ENCODE data around the gene DAB1. TPM values are rescaled to one million over a fixed set of nuclear protein-coding genes. Genes with fewer than 3 reads are reported as not detected.

Gene DAB1
- total and polyA plus RNA-seq, 10 of the 15 experiments (the other 5 are each of a cell fraction or from before 2014, with no cell fraction given), result 0.02 to 0.10 (median 0.03) TPM; not detected in 5

DNA sequence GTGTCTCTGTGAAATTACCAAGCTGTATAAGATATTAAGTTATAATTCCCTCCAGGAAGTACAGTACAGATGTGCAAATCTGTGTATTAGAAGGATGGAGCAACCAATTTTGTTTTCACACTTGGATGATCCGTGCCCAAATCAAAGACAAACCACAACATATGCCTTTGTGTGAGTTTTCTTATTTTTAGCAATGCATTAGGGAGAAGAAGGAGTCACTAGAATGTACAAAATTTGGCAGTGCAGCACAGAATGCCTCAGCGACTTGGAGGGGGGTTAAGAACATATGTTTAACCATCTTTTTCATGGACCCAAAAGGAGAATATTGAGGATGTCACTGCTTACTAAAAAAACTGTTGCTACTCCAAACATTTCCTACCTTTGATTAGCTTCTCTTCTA is 45.3 kb downstream of the DAB1 start:
- 0% methylated on average over 2 of the region's 2 CpGs for WGBS (ENCODE audit: insufficient coverage, insufficient replicate concordance, low lambda C conversion rate, missing lambda C conversion rate)
- no peak for DNase-seq (ENCODE audit: low read depth, low spot score)
- H3K9me3 ChIP-seq (replicated peaks; ENCODE audit: control insufficient read depth, insufficient read depth, low read length), result no peaks in the 10 kb centered on the region
- H3K4me3 ChIP-seq, result no peak overlapping the region
- intact Hi-C loops (cut with micrococcal nuclease; ENCODE audit: unreplicated experiment) (no loop called here), in situ Hi-C loops (cut with MboI) (no loop called here)
- no peak overlapping the region for H2AFZ ChIP-seq (ENCODE audit: control insufficient read depth, low read depth, low read length)
- H3K4me1 ChIP-seq (ENCODE audit: control insufficient read depth, insufficient read depth, low read length), result no peaks in the 10 kb centered on the region
- POLR2A ChIA-PET, result no interaction called here
- BruUV-seq (replicated peaks), result no TSS peak
- no peak for FAIRE-seq
- no peak overlapping the region for H3K4me2 ChIP-seq (ENCODE audit: control insufficient read depth, insufficient read depth)
- no peaks in the 10 kb centered on the region for H3K79me2 ChIP-seq (ENCODE audit: control insufficient read depth, insufficient read depth, low read length)
- TF ChIP-seq IRF4 (IDR thresholded peaks at IDR 0.05; ENCODE audit: low read depth, low read length), result no peak
- TF ChIP-seq TCF7 (IDR thresholded peaks at IDR 0.05; ENCODE audit: borderline replicate concordance), result no peak
- no peak for TF ChIP-seq PAX5 (IDR thresholded peaks at IDR 0.05; ENCODE audit: borderline replicate concordance, low read depth, low read length)
- no peak for TF ChIP-seq NRF1 (conservative IDR thresholded peaks at IDR 0.05; ENCODE audit: low read depth, low read length)
- TF ChIP-seq RCOR1 (conservative IDR thresholded peaks at IDR 0.05; ENCODE audit: low read depth, low read length), result no peak
- TF ChIP-seq ZZZ3 (IDR thresholded peaks at IDR 0.05; ENCODE audit: control insufficient read depth, insufficient read length, low read depth), result no peak
- no peak for TF ChIP-seq MEF2B (IDR thresholded peaks at IDR 0.05; ENCODE audit: partially characterized antibody, poor library complexity, severe bottlenecking)
- no peak for TF ChIP-seq RUNX3 (IDR thresholded peaks at IDR 0.05; ENCODE audit: low read length)
- TF ChIP-seq HDAC6 (IDR thresholded peaks at IDR 0.05; ENCODE audit: unreplicated experiment), result no peak
- TF ChIP-seq NR2C1 (IDR thresholded peaks at IDR 0.05), result no peak
- TF ChIP-seq YBX1 (IDR thresholded peaks at IDR 0.05), result no peak
- SMC1A ChIA-PET (ENCODE audit: uncharacterized antibody, unreplicated experiment), result interaction anchor here (1.1 kb wide), 1 partner anchor 9 kb away, joined by 3 read pairs; no protein-coding TSS in a partner anchor
- no peaks in the 10 kb centered on the region for H3K27me3 ChIP-seq (replicated peaks in 1 of 2; ENCODE audit: control insufficient read depth in 2 of 2, insufficient read depth in 2 of 2, low read length in 1 of 2)
- CTCF ChIA-PET, result no interaction called here
- no peak overlapping the region for H3K9ac ChIP-seq (ENCODE audit: control insufficient read depth, insufficient read depth, low read length)
- RAD21 ChIA-PET (ENCODE audit: unreplicated experiment), result no interaction called here
- no peaks in the 10 kb centered on the region for H3K36me3 ChIP-seq (ENCODE audit: control insufficient read depth in 2 of 2, insufficient read depth in 2 of 2, low read length in 1 of 2)
- no peaks in the 10 kb centered on the region for H4K20me1 ChIP-seq (ENCODE audit: control insufficient read depth, insufficient read depth)
- no peak for ATAC-seq
- H3K27ac ChIP-seq (ENCODE audit: control insufficient read depth, insufficient read depth), result no peak overlapping the region
